NCI-H2171 treated with DMSO at 0.1 percent for 48 hours (cell line): Measurements from ENCODE around the gene E2F8.

ENCODE experiments used
- DNase-seq: peaks from one replicate; lab custom pipeline; 2025; lab: John Stamatoyannopoulos, UW

Gene E2F8

GRCh38 chr11:19187114-19187832 lies 53.5 kb downstream of the E2F8 start:
- no peak for DNase-seq

DNA sequence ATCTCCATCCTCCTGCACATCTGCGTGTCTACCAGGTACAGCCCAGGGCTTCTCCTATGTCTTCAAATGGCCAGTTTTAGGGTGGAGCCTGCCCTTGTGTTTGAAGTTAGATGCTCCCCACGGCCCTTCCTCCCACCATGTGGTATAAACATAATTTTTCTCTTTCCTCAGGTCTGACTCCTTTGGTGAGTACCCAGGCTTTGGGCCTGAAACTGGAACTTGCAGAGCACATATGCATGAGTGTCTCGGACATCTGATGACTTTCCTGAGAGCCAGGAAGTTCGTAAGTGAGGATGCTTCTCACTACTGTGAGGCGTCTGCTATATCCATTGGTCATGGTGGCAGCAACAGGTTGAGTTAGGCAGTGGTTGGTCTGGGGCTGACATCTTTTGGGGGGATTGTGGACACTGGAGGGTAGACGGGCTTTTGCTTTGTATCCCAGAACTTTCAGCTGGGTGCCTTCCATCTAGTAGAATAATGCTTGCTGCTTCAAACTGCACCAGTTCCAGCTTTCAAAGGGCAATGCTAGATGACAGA lies 55.2 kb downstream of the E2F8 start:
- no peak for DNase-seq

GRCh38 chr11:19185036-19185435 lies 55.7 kb downstream of the E2F8 start:
- DNase-seq: no peak

DNA sequence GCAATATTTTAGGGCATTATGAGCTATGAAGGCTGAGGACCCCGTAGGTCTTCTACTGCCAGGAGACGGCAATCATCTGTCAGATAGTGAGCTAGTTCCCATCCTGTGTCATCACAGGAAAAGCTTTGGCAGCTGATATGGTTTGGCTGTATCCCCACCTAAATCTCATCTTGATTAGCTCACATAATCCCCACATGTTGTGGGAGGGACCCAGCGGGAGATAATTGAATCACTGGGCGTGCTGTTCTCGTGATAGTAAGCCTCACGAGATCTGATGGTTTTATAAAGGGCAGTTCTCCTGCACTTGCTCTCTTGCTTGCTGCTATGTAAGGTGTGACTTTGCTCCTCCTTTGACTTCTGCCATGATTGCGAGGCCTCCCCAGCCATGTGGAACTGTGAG lies 57.1 kb downstream of the E2F8 start:
- DNase-seq: no peak

DNA sequence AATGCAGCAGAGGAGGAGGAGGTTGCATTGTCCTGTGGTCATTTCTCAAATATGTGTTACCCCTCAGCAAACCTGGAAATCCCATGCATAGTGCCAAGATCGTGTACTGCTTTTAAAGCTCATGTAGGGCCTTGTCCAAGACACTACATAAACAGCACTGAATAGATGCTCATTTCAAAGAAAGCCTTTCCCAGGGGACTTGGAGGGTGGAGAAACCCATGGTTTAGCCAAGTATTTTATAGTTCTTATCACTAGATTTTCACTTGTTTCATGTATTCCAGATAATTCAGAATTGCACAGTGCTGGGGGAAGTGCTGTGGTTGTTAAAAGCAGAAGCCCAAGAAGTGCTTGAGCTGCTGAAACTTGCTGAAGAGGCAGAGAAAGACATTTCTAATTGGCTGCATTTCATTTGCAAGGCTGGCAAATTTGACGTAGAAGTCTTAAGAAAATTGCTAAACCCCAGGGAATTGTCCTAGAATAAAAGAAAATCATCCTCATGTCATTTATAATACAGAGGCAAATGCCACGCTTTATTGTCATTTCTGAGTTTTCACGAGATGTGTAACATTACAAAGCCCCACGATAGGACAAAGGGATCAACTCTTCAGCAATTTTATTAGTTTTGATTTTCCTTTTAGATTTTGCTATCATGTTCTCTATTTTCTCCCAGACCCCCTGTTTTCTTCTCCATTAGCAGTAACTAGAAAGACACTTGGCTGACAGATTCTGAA lies 59.0 kb downstream of the E2F8 start:
- no peak for DNase-seq

DNA sequence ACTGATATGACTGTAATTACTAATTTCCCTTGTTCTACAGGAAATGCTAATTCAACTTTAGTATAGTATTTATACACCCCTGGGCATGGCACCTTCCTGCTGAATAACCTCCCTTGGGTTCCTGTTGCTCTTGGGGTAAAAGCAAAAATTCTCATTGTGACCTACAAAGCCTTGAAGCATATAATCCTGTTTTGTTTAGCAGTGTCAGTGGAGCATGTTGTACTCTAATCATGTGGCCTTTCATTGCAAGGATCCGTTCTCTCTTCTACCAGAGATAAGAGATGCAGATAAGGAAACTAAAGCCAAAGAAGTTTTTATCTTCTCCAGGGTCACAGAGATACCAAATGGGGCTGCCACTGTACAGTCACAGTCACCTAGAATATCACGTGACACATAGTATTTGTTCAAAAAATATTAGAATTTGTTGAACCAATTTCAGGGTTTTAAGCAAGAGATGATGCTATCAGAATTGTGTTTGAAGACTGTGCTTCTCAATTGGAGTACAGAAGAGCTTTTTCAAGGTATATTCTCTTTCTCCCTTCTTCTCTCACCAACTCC lies 64.0 kb downstream of the E2F8 start:
- no peak for DNase-seq
